GM23248 (cell line): Measurements from ENCODE around the gene RSF1. TPM values are rescaled to one million over a fixed set of nuclear protein-coding genes. Genes with fewer than 3 reads are reported as not detected.
"Not testable (repeated sequence)": the region's sequence is repeated elsewhere in the genome, so short reads cannot be mapped to it uniquely, and the experiment has no call there.

Experiments used
- DNase-seq: peaks from one replicate; pipeline ENCODE4 v3.0.0-alpha.2; 2015
- H2AFZ ChIP-seq: fragments of 200-600 bp; sonication (generic); 2 replicates; pipeline ENCODE4 v1.6.1; 2016; ENCODE audit warnings: antibody characterized with exemption
- H3F3A ChIP-seq: fragments of 200-600 bp; sonication (generic); 2 replicates; pipeline ENCODE4 v1.6.1; 2016; ENCODE audit warnings: mild to moderate bottlenecking, antibody characterized with exemption, mixed run types; ENCODE audit not compliant: insufficient read depth
- H3K27ac ChIP-seq: fragments of 200-600 bp; sonication (generic); 2 replicates; pipeline ENCODE4 v1.5.1; 2016; ENCODE audit warnings: mild to moderate bottlenecking
- H3K27me3 ChIP-seq: fragments of 200-600 bp; sonication (generic); replicated peaks from 2 replicates; pipeline ENCODE4 v1.6.1; 2016; ENCODE audit warnings: mild to moderate bottlenecking; ENCODE audit not compliant: insufficient read depth
- H3K36me3 ChIP-seq: fragments of 200-600 bp; sonication (generic); 2 replicates; pipeline ENCODE4 v1.6.1; 2016; ENCODE audit warnings: low read depth, mild to moderate bottlenecking
- H3K4me1 ChIP-seq: fragments of 200-600 bp; sonication (generic); 2 replicates; pipeline ENCODE4 v1.6.1; 2016; ENCODE audit warnings: mild to moderate bottlenecking; ENCODE audit not compliant: insufficient read depth
- H3K4me2 ChIP-seq: fragments of 200-600 bp; sonication (generic); one replicate; pipeline ENCODE4 v1.6.1; 2016; ENCODE audit warnings: mild to moderate bottlenecking; ENCODE audit not compliant: unreplicated experiment
- H3K4me3 ChIP-seq: fragments of 200-600 bp; sonication (generic); 2 replicates; pipeline ENCODE4 v1.5.1; 2016; ENCODE audit warnings: mild to moderate bottlenecking
- H3K79me2 ChIP-seq: fragments of 200-600 bp; sonication (generic); 2 replicates; pipeline ENCODE4 v1.6.1; 2016; ENCODE audit warnings: mild to moderate bottlenecking; ENCODE audit not compliant: insufficient read depth
- H3K9ac ChIP-seq: fragments of 200-600 bp; sonication (generic); 2 replicates; pipeline ENCODE4 v1.6.1; 2016; ENCODE audit warnings: mild to moderate bottlenecking
- H3K9me2 ChIP-seq: fragments of 200-600 bp; sonication (generic); 2 replicates; pipeline ENCODE4 v1.6.1; 2016; ENCODE audit warnings: mixed run types, mild to moderate bottlenecking, moderate library complexity; ENCODE audit not compliant: insufficient read depth
- H3K9me3 ChIP-seq: fragments of 200-600 bp; sonication (generic); one replicate; pipeline ENCODE4 v1.6.1; 2017; ENCODE audit warnings: low read depth
- H4K20me1 ChIP-seq: fragments of 200-600 bp; sonication (generic); 2 replicates; pipeline ENCODE4 v1.6.0; 2016; ENCODE audit not compliant: insufficient read depth
- EZH2 ChIP-seq: fragments of 200-600 bp; sonication (generic); IDR thresholded peaks from 2 replicates; pipeline ENCODE4 v1.6.1; 2018; ENCODE audit warnings: antibody characterized with exemption, mild to moderate bottlenecking; ENCODE audit not compliant: insufficient read depth, poor library complexity, severe bottlenecking
- EZH2phosphoT487 ChIP-seq: fragments of 200-600 bp; sonication (generic); IDR thresholded peaks from 2 replicates; pipeline ENCODE4 v1.6.1; 2018; ENCODE audit warnings: antibody characterized with exemption, moderate library complexity, mild to moderate bottlenecking, low read depth; ENCODE audit not compliant: insufficient read depth
- WGBS, 2 experiments: methylation state at CpG; one replicate each; pipeline ENCODE4 v1.1.6; 2015 to 2017; ENCODE audit warnings: low lambda C conversion rate in 2 of 2, low coverage in 1 of 2; ENCODE audit errors: missing lambda C conversion rate in 2 of 2; 5-methylcytosine and 5-hydroxymethylcytosine counted together
- in situ Hi-C: fragments of 300-500 bp; cut with MboI; formaldehyde crosslinking; loops from 2 replicates; pipeline ENCODE4 v1.15.0; 2020
- polyA plus RNA-seq: library from polyadenylated mRNA; unstranded; fragments of >200 nt; fragmentation: Nextera tagmentation; extraction: Ambion mirVana; gene quantifications from 2 replicates; pipeline ENCODE4 v1.2.1, GENCODE V29; 2016
- total RNA-seq: library from RNA; depleted of rRNA; stranded (reverse); fragments of >200 nt; shearing (Covaris generic); gene quantifications from 2 replicates; pipeline ENCODE4 v1.2.3, GENCODE V29; 2014

RSF1 gene
- total and polyA plus RNA-seq, 2 experiments from 2014 or later: 39.0 to 48.2 TPM

DNA sequence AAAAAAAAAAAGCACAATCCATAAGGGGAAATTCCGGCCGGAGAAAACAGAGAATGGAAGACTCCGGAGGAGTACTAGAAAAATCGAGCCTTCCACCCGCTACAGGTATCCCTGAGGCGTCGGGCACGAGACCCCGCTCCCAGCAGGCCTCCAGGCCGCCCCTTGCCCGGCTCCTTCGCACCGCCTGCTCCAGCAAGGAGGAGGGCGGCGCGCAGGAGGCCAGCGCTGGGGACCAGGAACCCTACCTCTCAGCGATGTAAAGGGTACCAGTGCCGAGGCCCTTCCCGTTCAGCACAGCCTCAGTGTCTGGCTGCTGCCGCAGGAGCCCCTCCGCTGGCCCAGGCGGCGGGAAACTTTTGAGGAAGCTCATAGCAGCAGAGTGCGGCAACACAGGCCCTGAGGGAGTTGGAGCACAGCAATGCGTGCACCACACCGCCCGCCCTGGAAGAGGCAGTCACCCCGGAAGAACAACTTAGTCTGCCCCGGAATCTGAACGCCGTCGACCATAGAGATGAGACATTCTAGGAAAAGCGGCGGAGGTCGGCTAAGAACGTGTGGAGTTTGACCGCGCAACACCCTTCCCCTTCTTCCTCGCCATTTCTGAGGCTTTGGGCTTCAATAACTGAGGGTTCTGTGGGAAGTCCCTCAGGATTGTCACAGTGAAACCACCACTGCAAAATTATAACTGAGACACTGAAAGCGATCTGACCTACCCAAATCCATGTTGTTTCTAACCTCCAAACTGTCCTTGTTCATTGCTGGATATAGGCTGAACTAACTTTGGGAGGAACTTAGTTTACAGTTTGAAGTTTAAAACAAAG, 183.0 kb downstream of the RSF1 start, which contains the start of gene CLNS1A:
Gene CLNS1A, minus strand, starts transcription at position 450 of the 821 bp plus-strand sequence. Its CDS starts 80 bp downstream, at position 370.
- TF ChIP-seq EZH2 (no peak), EZH2phosphoT487 (no peak)
- H3K79me2 ChIP-seq: peaks cover 50% of the 10 kb centered on the region
- no peaks in the 10 kb centered on the region for H4K20me1 ChIP-seq
- H3K4me2 ChIP-seq: peak within 1 kb of the TSS; percentile 100
- no peaks in the 10 kb centered on the region for H3K9me2 ChIP-seq
- H3K27ac ChIP-seq: peak within 1 kb of the TSS; percentile 72
- H3K4me1 ChIP-seq: peaks cover 8% of the 10 kb centered on the region
- peak within 1 kb of the TSS; percentile 91 for H3K4me3 ChIP-seq
- H2AFZ ChIP-seq: peak within 1 kb of the TSS; percentile 97
- no peaks in the 10 kb centered on the region for H3K27me3 ChIP-seq
- in situ Hi-C loops: no loop called here
- no peaks in the 10 kb centered on the region for H3F3A ChIP-seq
- H3K9me3 ChIP-seq: no peaks in the 10 kb centered on the region
- H3K9ac ChIP-seq: peak within 1 kb of the TSS; percentile 89
- H3K36me3 ChIP-seq: no peaks in the 10 kb centered on the region
- DNase-seq: peak; percentile 95
- WGBS, 2 experiments: 1 to 3% methylated on average over 41 of the region's 41 CpGs

- Histone ChIP-seq H3F3A (no peaks in the 10 kb centered on the region), H3K27ac (peak overlapping the region; percentile 72), H3K4me3 (peak overlapping the region; percentile 91), H3K9me3 (no peaks in the 10 kb centered on the region), H3K9me2 (no peaks in the 10 kb centered on the region), H3K79me2 (peaks cover 57% of the 10 kb centered on the region), H3K36me3 (no peaks in the 10 kb centered on the region), H3K4me2 (peak overlapping the region; percentile 100), H3K27me3 (no peaks in the 10 kb centered on the region), H3K4me1 (peaks cover 8% of the 10 kb centered on the region), H4K20me1 (no peaks in the 10 kb centered on the region), H3K9ac (peak overlapping the region; percentile 89), H2AFZ (peak overlapping the region; percentile 97)
- TF ChIP-seq EZH2 (no peak), EZH2phosphoT487 (no peak)
- peak; percentile 33 for DNase-seq
- 0 to 2% methylated on average over 14 of the region's 14 CpGs for WGBS, 2 experiments
- in situ Hi-C loops: no loop called here
Observed at GRCh38 chr11:77636731-77637344, 183.7 kb downstream of the RSF1 start.

GRCh38 chr11:77633926-77634325, 186.6 kb downstream of the RSF1 start:
- H3K79me2 ChIP-seq: peaks cover 86% of the 10 kb centered on the region
- H3K27ac ChIP-seq, H3K4me3 ChIP-seq, H4K20me1 ChIP-seq, H3K9ac ChIP-seq, H3K4me1 ChIP-seq, H3F3A ChIP-seq, DNase-seq, H3K9me2 ChIP-seq, H3K4me2 ChIP-seq, in situ Hi-C loops, H3K9me3 ChIP-seq, H2AFZ ChIP-seq, H3K27me3 ChIP-seq, H3K36me3 ChIP-seq: not testable (repeated sequence)
- WGBS, 2 experiments: 87 to 91% methylated on average over 5 of the region's 5 CpGs

DNA sequence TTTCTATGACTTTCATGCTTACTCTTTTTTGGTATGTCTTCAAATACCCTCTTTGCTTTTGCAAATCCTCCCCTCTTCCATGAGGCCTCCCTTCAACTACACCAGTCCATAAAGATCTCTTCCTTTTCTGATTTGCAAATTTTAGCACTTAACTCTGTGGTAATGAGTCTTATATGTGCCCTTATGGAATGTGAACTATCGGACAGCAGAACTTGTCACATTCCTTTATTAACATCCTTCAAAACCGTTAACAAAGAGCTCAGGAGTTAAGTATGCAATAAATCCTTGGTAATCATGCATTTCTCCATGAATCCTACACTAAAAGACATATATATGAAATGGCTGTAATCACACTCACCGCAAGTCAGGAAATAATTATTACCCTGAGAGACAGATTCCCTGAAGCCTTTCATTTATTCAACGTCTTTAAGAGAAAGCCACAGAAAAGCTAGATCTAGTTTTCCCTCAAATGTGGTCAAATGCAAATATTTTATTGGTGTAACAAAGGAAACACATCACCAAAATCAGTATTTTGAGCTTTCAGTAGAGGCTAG, 190.3 kb downstream of the RSF1 start:
- H3K27ac ChIP-seq: no peak overlapping the region
- no peak overlapping the region for H2AFZ ChIP-seq
- H3K9me3 ChIP-seq: no peaks in the 10 kb centered on the region
- no peaks in the 10 kb centered on the region for H3F3A ChIP-seq
- no peaks in the 10 kb centered on the region; the same call in 1 of the 2 replicates for H4K20me1 ChIP-seq
- DNase-seq: no peak
- no peak overlapping the region for H3K4me3 ChIP-seq
- H3K4me1 ChIP-seq: no peaks in the 10 kb centered on the region
- no peak overlapping the region for H3K9ac ChIP-seq
- WGBS, 2 experiments: 48 to 51% methylated on average over 4 of the region's 4 CpGs
- TF ChIP-seq EZH2: no peak
- TF ChIP-seq EZH2phosphoT487: no peak
- peaks cover 92% of the 10 kb centered on the region for H3K79me2 ChIP-seq
- H3K36me3 ChIP-seq: peaks cover 10% of the 10 kb centered on the region
- H3K4me2 ChIP-seq: no peak overlapping the region
- H3K27me3 ChIP-seq: no peaks in the 10 kb centered on the region
- in situ Hi-C loops: no loop called here
- H3K9me2 ChIP-seq: no peaks in the 10 kb centered on the region
